SW480 (cell line): ENCODE results near the gene ATP5MC2.
"Not testable (repeated sequence)": the region's sequence is repeated elsewhere in the genome, so short reads cannot be mapped to it uniquely, and the experiment has no call there.

Experiments used
- DNase-seq: peaks from one replicate; pipeline ENCODE4 v3.0.0-alpha.2; 2016; ENCODE audit warnings: low spot score

The ATP5MC2 gene

GRCh38 chr12:53675701-53676607 lies at the start of gene ATP5MC2:
Gene ATP5MC2 (minus strand): TSS chr12:53676083. CDS start chr12:53672614, 3,469 bp downstream.
- DNase-seq = peak; percentile 98

DNA sequence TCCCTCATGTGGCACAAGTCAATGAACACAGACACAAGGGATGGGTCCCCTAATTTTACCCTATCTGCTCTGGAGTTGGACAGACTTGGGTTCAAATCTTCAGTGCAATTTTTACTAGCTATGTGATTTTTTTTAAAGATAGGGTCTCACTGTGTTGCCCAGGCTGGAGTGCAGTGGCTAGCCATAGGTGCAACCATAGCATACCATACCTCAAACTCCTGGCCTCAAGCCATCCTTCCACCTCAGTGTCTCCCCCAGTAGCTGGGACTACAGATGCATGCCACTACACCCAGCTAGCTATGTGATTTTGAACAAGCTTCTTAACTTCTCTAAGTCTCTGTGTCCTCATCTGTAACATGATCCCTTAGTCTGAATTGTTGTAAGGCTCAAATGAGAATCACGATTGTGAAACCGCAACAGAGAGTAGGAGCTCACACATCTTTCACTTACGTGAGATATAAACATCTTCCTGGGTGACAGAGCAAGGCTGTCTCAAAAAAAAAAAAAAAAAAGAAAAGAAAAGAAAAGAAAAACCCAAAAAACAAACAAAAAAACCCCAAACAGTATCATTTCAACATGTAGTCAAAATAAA lies 46.7 kb upstream of the ATP5MC2 start:
- DNase-seq = no peak

- DNase-seq = no peak
Observed at GRCh38 chr12:53720946-53721345, 45.1 kb upstream of the ATP5MC2 start.

DNA sequence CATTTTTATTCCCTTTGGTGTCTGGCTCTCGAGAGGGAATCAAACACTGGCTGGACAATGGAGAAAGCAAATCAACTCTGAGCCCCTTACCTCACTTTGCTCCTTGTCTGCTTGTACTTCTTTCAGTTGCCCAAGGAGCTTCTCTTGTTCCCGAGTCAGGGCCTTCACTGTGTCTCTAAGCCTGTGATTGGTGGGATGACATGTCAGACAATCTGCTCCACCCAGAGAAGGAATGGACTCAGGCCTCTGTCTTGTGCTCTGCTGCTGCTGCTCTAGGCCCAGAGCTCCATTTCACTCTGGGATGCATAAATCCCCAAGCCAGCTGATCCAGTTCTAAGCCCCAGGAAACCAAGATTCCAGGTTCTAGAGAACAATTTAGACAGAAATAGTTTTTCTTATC lies 43.8 kb upstream of the ATP5MC2 start:
- DNase-seq = no peak

GRCh38 chr12:53718567-53718966 lies 42.7 kb upstream of the ATP5MC2 start:
- DNase-seq = not testable (repeated sequence)

DNA sequence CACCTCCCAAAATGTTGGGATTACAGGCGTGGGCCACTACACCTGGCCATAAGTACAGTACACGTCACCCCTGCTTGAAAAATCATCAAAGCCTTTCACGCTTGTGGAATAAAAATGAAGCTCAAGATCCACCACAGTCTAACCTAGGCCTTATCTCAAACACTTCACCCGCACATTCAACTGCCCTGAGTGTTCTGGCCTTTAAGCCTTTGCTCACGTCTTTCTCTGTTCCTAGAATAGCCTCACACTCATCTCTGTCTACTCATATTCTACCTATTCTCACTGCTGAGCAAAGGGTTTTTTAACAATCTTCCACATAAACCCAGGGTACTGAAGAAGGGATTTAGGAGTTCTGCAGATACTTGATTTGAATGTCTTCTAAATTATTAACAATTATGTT lies 41.4 kb upstream of the ATP5MC2 start:
- no peak for DNase-seq

- DNase-seq = no peak
Observed at GRCh38 chr12:53714004-53714403, 38.1 kb upstream of the ATP5MC2 start.

- no peak for DNase-seq
Observed at GRCh38 chr12:53713516-53713915, 37.6 kb upstream of the ATP5MC2 start.

DNA sequence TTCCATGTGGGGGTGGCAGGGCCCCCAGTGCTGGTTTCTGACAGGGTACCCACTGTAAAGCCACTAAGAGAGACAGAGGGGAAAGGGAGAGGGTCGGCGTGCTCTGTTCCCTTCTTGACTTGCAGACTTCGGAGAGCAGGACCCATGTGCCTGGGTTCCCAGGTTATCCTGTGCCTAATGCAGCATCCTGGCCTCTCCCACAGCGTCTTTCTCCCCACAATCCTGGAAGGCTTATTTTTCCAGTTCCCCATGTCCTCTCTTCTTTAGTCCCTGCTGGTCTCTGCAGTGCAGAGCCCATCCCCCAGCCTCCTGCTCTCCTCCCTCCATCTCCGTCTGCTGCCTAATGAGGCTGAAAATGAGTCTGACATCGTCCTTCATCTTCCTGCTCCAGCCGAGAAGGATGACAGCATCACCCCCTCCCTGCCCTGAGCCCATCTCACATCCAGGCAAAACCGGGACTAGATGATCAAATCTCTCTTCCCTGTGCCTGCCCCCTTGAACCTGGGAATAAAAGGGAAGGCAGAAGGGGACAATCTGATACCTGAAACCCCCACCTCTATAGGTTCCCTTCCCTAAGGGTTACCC lies 36.3 kb upstream of the ATP5MC2 start:
- no peak for DNase-seq

GRCh38 chr12:53710091-53710490 lies 34.2 kb upstream of the ATP5MC2 start:
- no peak for DNase-seq

- no peak for DNase-seq
Observed at GRCh38 chr12:53709671-53710070, 33.8 kb upstream of the ATP5MC2 start.

DNA sequence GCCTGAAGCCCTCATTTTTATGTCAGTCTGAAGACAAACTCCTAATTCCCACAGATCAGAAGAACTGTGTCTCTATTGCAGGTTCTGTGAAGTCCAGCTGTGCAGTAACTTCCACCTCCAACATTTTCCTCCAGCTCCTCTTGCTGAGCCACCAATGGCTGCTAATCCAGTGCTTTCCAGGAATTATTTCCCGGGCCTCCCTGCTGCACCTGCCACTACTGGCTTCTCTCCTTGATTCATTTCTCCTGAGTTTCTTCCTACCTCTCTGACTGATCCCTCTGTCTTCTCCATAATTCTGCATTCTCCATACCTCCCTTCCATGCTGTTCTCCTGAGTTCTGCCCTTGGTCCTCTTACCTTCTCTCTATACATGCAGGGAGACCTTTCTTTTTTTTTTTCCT lies 30.2 kb upstream of the ATP5MC2 start:
- DNase-seq = no peak

GRCh38 chr12:53703756-53704155 lies 27.9 kb upstream of the ATP5MC2 start:
- no peak for DNase-seq

DNA sequence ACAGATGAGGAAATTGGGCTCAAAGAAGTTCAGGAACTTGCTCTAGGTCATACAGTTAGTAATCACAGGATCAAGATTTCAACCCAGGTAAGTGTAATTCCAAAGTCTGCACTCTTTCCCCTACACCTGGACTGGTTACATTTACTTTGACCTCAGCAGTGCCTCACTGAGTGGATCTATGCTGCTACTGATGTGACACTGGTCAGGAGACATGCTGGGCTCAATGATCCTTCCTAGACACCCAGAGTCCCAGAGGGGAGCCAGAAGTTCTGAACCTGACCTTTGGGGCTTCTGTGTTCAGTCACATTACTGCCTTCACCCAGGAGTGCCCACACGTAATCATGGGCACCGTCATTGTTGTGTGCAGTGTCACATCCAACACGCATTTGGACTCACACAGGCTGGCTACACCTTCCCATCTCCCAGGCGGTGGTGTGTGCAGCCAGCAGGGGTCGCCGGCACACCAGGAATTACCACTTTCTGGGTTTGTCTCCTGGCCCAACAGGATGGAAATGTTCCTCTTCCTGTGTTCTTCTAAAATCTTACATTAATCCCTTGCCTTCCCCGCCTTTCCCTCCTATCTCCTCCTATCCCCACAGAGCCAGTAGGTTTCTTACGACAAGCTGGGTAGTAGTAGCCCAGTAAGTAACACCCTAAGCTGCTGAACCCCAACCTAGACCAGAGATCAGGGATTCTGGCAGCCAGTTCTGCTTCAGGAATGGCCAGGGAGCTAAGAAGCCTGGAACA lies 25.8 kb upstream of the ATP5MC2 start:
- peak; percentile 66 for DNase-seq

GRCh38 chr12:53700567-53700966 lies 24.7 kb upstream of the ATP5MC2 start:
- no peak for DNase-seq

GRCh38 chr12:53699678-53700025 lies 23.8 kb upstream of the ATP5MC2 start:
- DNase-seq = no peak

DNA sequence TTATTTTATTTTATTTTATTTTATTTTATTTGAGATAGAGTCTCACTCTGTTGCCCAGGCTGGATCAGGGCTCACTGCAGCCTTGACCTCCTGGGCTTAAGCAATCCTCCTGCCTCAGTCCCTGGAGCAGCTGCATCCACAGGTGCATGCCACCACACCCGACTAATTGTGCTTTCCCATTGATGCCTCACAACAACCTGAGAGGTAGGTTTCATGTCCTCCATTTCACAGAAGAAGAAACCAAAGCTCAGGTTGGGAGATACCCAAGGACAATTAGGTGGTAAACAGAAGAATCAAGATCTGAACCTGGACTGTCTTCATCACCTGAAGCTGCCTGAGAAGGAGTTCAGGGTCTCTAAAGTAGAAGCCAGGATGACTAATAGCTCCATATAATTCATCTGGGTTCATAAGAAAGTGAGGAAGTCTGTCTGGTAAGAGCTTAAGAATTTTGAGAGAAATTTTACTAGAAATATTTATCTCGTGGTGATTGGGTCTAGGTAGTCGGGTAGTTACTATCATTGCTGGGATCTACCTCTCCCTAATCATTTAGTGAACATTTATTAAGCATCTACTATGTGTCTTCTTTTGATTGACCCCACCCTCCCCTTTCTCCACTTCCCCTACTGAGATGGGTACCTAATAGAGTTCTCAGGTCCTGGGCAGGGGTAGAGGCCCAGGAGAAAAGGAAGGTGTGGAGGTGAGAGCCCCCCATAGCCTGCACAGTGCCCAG lies 23.2 kb upstream of the ATP5MC2 start:
- no peak for DNase-seq

- no peak for DNase-seq
Observed at GRCh38 chr12:53696655-53697331, 20.9 kb upstream of the ATP5MC2 start.

- DNase-seq = peak; percentile 97
Observed at GRCh38 chr12:53696285-53696654, 20.4 kb upstream of the ATP5MC2 start.

- peak; percentile 49 for DNase-seq
Observed at GRCh38 chr12:53695152-53696145, 19.6 kb upstream of the ATP5MC2 start.
